A549 (cell line): ENCODE data around the gene PRKCE. TPM values are rescaled to one million over a fixed set of nuclear protein-coding genes. Genes with fewer than 3 reads are reported as not detected.

Experiments
- ATAC-seq, 2 experiments: fragments of 200-7000 bp in 1 of 2; fragments of >200 bp in 1 of 2; cut with Nextera tagmentation in 1 of 2; cut with Tn5 transposase in 1 of 2; 3 replicates each; pipeline versions ENCODE4 v1.8.0 to v1.9.1; 2018 to 2020; ENCODE audit warnings: mild to moderate bottlenecking in 1 of 2, moderate library complexity in 1 of 2
- CTCF ChIA-PET: fragments of 300-600 bp; sonication (Branson Sonifier 250); formaldehyde crosslinking; extraction: SDS; loops from one replicate; lab custom pipeline; 2021; ENCODE audit warnings: antibody characterized with exemption, inconsistent platforms; lab: Yijun Ruan, JAX
- POLR2A ChIA-PET: fragments of 350-600 bp; formaldehyde crosslinking; extraction: SDS; loops from one replicate; lab custom pipeline; 2021; ENCODE audit warnings: antibody characterized with exemption, inconsistent platforms; lab: Yijun Ruan, JAX
- DNase-seq, 2 experiments: peaks; one replicate each; pipeline versions ENCODE4 v3.0.0 to v3.0.0-alpha.2; 2011 to 2016; ENCODE audit warnings: low read depth in 1 of 2, low spot score in 1 of 2
- FAIRE-seq: peaks from 2 replicates; lab custom pipeline; 2011; peaks lifted over from hg19 to GRCh38; lab: Jason Lieb, UNC
- H3K27ac ChIP-seq, 2 experiments: fragments of >200 bp; sonication (Bioruptor Twin); formaldehyde crosslinking; 3 replicates each; pipeline ENCODE4 v1.5.1; 2016 to 2017
- H3K4me1 ChIP-seq: fragments of >200 bp; sonication (Bioruptor Twin); formaldehyde crosslinking; 3 replicates; pipeline ENCODE4 v1.6.1; 2016
- H3K4me2 ChIP-seq: fragments of >200 bp; sonication (Bioruptor Twin); formaldehyde crosslinking; 3 replicates; pipeline ENCODE4 v1.6.1; 2016
- H3K4me3 ChIP-seq: fragments of >200 bp; sonication (Bioruptor Twin); formaldehyde crosslinking; 3 replicates; pipeline ENCODE4 v1.5.1; 2016
- H3K9me3 ChIP-seq: fragments of >200 bp; sonication (Bioruptor Twin); formaldehyde crosslinking; 3 replicates; pipeline ENCODE4 v1.6.1; 2016
- CEBPB ChIP-seq, 2 experiments: fragments of >200 bp in 1 of 2; sonication (Bioruptor Twin) in 1 of 2; formaldehyde crosslinking in 1 of 2; IDR thresholded peaks; 2 replicates each; pipeline ENCODE4 v1.6.1; 2012 to 2016
- CTCF ChIP-seq: fragments of >200 bp; sonication (Bioruptor Twin); formaldehyde crosslinking; IDR thresholded peaks from 3 replicates; pipeline ENCODE4 v1.5.1; 2016
- E2F6 ChIP-seq: IDR thresholded peaks from 2 replicates; pipeline ENCODE4 v1.6.1; 2012; ENCODE audit warnings: low read depth, borderline replicate concordance
- EHMT2 ChIP-seq: fragments of 200-600 bp; sonication (generic); IDR thresholded peaks from 2 replicates; pipeline ENCODE4 v1.6.1; 2016; ENCODE audit warnings: antibody characterized with exemption, low read depth, mild to moderate bottlenecking, moderate library complexity
- FOSL2 ChIP-seq, 2 experiments: fragments of 450-650 bp in 1 of 2; fragments of >200 bp in 1 of 2; sonication (Bioruptor Twin) in 1 of 2; formaldehyde crosslinking; IDR thresholded peaks; 2 replicates each; pipeline versions ENCODE4 v1.5.0 to v1.6.1; 2016 to 2020; ENCODE audit warnings: mild to moderate bottlenecking in 1 of 2, moderate library complexity in 1 of 2
- HMGXB4 ChIP-seq: fragments of 250-450 bp; sonication (Bioruptor Pico); IDR thresholded peaks from 2 replicates; pipeline ENCODE4 v1.5.0; 2021; ENCODE audit warnings: mild to moderate bottlenecking, moderate library complexity, borderline replicate concordance
- HOXA7 ChIP-seq: fragments of 250-450 bp; sonication (Bioruptor Pico); IDR thresholded peaks from 2 replicates; pipeline ENCODE4 v1.5.0; 2020; ENCODE audit warnings: mild to moderate bottlenecking, moderate library complexity
- HOXB13 ChIP-seq: fragments of 250-450 bp; sonication (Bioruptor Pico); IDR thresholded peaks from 2 replicates; pipeline ENCODE4 v1.5.0; 2020; ENCODE audit warnings: low read depth, mild to moderate bottlenecking, moderate library complexity
- MAFK ChIP-seq: fragments of 450-650 bp; IDR thresholded peaks from 2 replicates; pipeline ENCODE4 v1.6.1; 2014; ENCODE audit not compliant: partially characterized antibody
- MAX ChIP-seq: IDR thresholded peaks from 2 replicates; pipeline ENCODE4 v1.6.1; 2012
- MAZ ChIP-seq: fragments of 150-350 bp; IDR thresholded peaks from 2 replicates; pipeline ENCODE4 v1.6.1; 2014; ENCODE audit warnings: antibody characterized with exemption, low read depth, low read length, borderline replicate concordance
- NFE2L2 ChIP-seq: fragments of 150-350 bp; conservative IDR thresholded peaks from 2 replicates; pipeline ENCODE4 v1.6.1; 2014; ENCODE audit warnings: low read length
- NPAS2 ChIP-seq: fragments of 250-450 bp; sonication (Bioruptor Pico); IDR thresholded peaks from 2 replicates; pipeline ENCODE4 v1.8.0; 2022; ENCODE audit warnings: mild to moderate bottlenecking, moderate library complexity, borderline replicate concordance
- POLR2A ChIP-seq: IDR thresholded peaks from 2 replicates; pipeline ENCODE4 v1.6.1; 2012; ENCODE audit warnings: mild to moderate bottlenecking, low read length
- RAD21 ChIP-seq, 2 experiments: fragments of >200 bp in 1 of 2; sonication (Bioruptor Twin) in 1 of 2; formaldehyde crosslinking in 1 of 2; IDR thresholded peaks in 1 of 2; conservative IDR thresholded peaks in 1 of 2; 2 replicates in 1 of 2; 3 replicates in 1 of 2; pipeline ENCODE4 v1.6.1; 2012 to 2018; ENCODE audit warnings: inconsistent platforms in 1 of 2
- REST ChIP-seq: fragments of 200-600 bp; sonication (generic); IDR thresholded peaks from 2 replicates; pipeline ENCODE4 v1.6.1; 2016; ENCODE audit warnings: antibody characterized with exemption, mild to moderate bottlenecking, moderate library complexity
- RFX5 ChIP-seq: fragments of 450-650 bp; IDR thresholded peaks from 2 replicates; pipeline ENCODE4 v1.7.1; 2014; ENCODE audit warnings: antibody characterized with exemption, mild to moderate bottlenecking, moderate library complexity
- RNF2 ChIP-seq: fragments of 200-600 bp; sonication (generic); IDR thresholded peaks from 2 replicates; pipeline ENCODE4 v1.6.1; 2016; ENCODE audit warnings: low read depth, mild to moderate bottlenecking, antibody characterized with exemption, moderate library complexity, borderline replicate concordance
- SREBF2 ChIP-seq: fragments of 450-650 bp; IDR thresholded peaks from 2 replicates; pipeline ENCODE4 v1.6.1; 2014; ENCODE audit warnings: mild to moderate bottlenecking, moderate library complexity
- TFCP2L1 ChIP-seq: fragments of 250-450 bp; sonication (Bioruptor Pico); IDR thresholded peaks from 2 replicates; pipeline ENCODE4 v1.5.0; 2021; ENCODE audit warnings: mild to moderate bottlenecking
- TP53 ChIP-seq: fragments of 250-450 bp; sonication (Bioruptor Pico); IDR thresholded peaks from 2 replicates; pipeline ENCODE4 v1.5.0; 2021; ENCODE audit warnings: mild to moderate bottlenecking, moderate library complexity
- USF2 ChIP-seq: fragments of 450-650 bp; IDR thresholded peaks from 2 replicates; pipeline ENCODE4 v1.6.1; 2014; ENCODE audit warnings: antibody characterized with exemption
- WGBS: methylation state at CpG from one replicate; pipeline ENCODE4 v1.1.6; 2017; ENCODE audit errors: missing lambda C conversion rate; 5-methylcytosine and 5-hydroxymethylcytosine counted together
- polyA plus RNA-seq, 4 experiments: library from polyadenylated mRNA; depleted of rRNA in 3 of 4; stranded (reverse); fragments of >200 nt; fragmentation: RNase III in 1 of 4; extraction: RNeasy Plus Mini Kit Qiagen cat#74134 plus additional on column Dnase treatment in 1 of 4; gene quantifications; 2 replicates in 3 of 4; 3 replicates in 1 of 4; pipeline ENCODE4 v1.2.3, GENCODE V29; 2011 to 2017

Gene PRKCE
- polyA plus RNA-seq, 2 of the 4 experiments (the other 2 are of a cell fraction): 11.5 to 12.0 TPM

- H3K9me3 ChIP-seq: no peaks in the 10 kb centered on the region
- H3K4me3 ChIP-seq: no peak overlapping the region
- CTCF ChIA-PET: interaction anchor here (0.6 to 2.6 kb wide), 15 partner anchors 9 to 626 kb away, joined by 3 to 20 read pairs (median 4); no protein-coding TSS in a partner anchor
- H3K4me2 ChIP-seq: no peak overlapping the region
- 81% methylated on average over 1 of the region's 1 CpG for WGBS
- H3K27ac ChIP-seq: no peak overlapping the region
- TF ChIP-seq TP53 (no peak), NPAS2 (CRISPR knock-in tag) (no peak), RNF2 (no peak), MAFK (no peak), HMGXB4 (CRISPR knock-in tag) (no peak), CEBPB (IDR thresholded peaks at IDR 0.05) (no peak), TFCP2L1 (no peak), MAZ (no peak), HOXA7 (no peak)
- peaks cover 15% of the 10 kb centered on the region for H3K4me1 ChIP-seq
- FAIRE-seq (no peak), ATAC-seq (no peak), DNase-seq (no peak)
- POLR2A ChIA-PET: no interaction called here
These were observed 44.7 kb upstream of the PRKCE start for GRCh38 chr2:45606796-45607195.

- FAIRE-seq (no peak), DNase-seq (peak; percentile 53 to 71), ATAC-seq (peak; percentile 43 to 52; a peak in 5 of 6 replicates)
- Histone ChIP-seq H3K4me2 (peak overlapping the region; percentile 19; the same call in 2 of the 3 replicates), H3K9me3 (no peaks in the 10 kb centered on the region), H3K27ac (no peak overlapping the region), H3K4me3 (no peak overlapping the region), H3K4me1 (peaks cover 24% of the 10 kb centered on the region)
- 30% methylated on average over 1 of the region's 1 CpG for WGBS
- TF ChIP-seq EHMT2 (no peak), CTCF (peak; percentile 76), RAD21 (conservative IDR thresholded peaks at IDR 0.05 in 1 of 2, IDR thresholded peaks at IDR 0.05 in 1 of 2) (peak; percentile 19 to 20; a peak in 1 of 5 replicates), SREBF2 (no peak)
- CTCF ChIA-PET: interaction anchor here (0.6 to 2.6 kb wide), 20 partner anchors 10 to 1042 kb away, joined by 3 to 20 read pairs (median 4); no protein-coding TSS in a partner anchor
- POLR2A ChIA-PET: no interaction called here
These were observed 43.8 kb upstream of the PRKCE start for GRCh38 chr2:45607701-45608100.

- ATAC-seq (peak; percentile 85 to 86), DNase-seq (peak; percentile 47 to 82), FAIRE-seq (no peak)
- peak overlapping the region; percentile 87 to 89 for H3K27ac ChIP-seq
- WGBS: under 1% methylated on average over 23 of the region's 23 CpGs
- H3K4me1 ChIP-seq: peaks cover 37% of the 10 kb centered on the region
- no peaks in the 10 kb centered on the region for H3K9me3 ChIP-seq
- CTCF ChIA-PET: interaction anchor here (0.7 to 2.4 kb wide), 8 partner anchors 15 to 1202 kb away, joined by 3 to 13 read pairs (median 4); no protein-coding TSS in a partner anchor
- peak overlapping the region; percentile 86 for H3K4me2 ChIP-seq
- peak overlapping the region; percentile 76 for H3K4me3 ChIP-seq
- POLR2A ChIA-PET: interaction anchor here (0.6 to 1.1 kb wide), 5 partner anchors 25 to 382 kb away, joined by 3 to 5 read pairs (median 3); partner anchors contain the start of gene PRKCE
- no peak for TF ChIP-seq TFCP2L1
- no peak for TF ChIP-seq E2F6
- TF ChIP-seq HOXB13: no peak
- TF ChIP-seq FOSL2 (IDR thresholded peaks at IDR 0.05): no peak
- TF ChIP-seq FOSL2 (CRISPR knock-in tag; IDR thresholded peaks at IDR 0.05): no peak
- TF ChIP-seq NFE2L2: no peak
- peak; percentile 43; the same call in 1 of the 2 replicates for TF ChIP-seq MAX
- TF ChIP-seq REST: no peak
- no peak for TF ChIP-seq TP53
- no peak for TF ChIP-seq POLR2A
- no peak for TF ChIP-seq NPAS2 (CRISPR knock-in tag)
- peak; percentile 93 for TF ChIP-seq USF2
- TF ChIP-seq RFX5: peak; percentile 33; the same call in 1 of the 2 replicates
- no peak for TF ChIP-seq EHMT2
These were observed 41.0 kb upstream of the PRKCE start for GRCh38 chr2:45610281-45611019.
